HepG2 (cell line): Measurements from ENCODE around the gene RHBDL1. TPM values are rescaled to one million over a fixed set of nuclear protein-coding genes. Genes with fewer than 3 reads are reported as not detected.

Experiments
- BCL3 ChIP-seq: sonication (generic); formaldehyde crosslinking; IDR thresholded peaks from 2 replicates; pipeline ENCODE4 v1.5.1; 2020; ENCODE audit warnings: mild to moderate bottlenecking, missing genetic modification reagents, moderate library complexity
- BRD4 ChIP-seq: sonication (generic); formaldehyde crosslinking; IDR thresholded peaks from 2 replicates; pipeline ENCODE4 v1.4.0; 2020; ENCODE audit warnings: missing genetic modification reagents
- DZIP1 ChIP-seq: sonication (generic); formaldehyde crosslinking; IDR thresholded peaks from 2 replicates; pipeline ENCODE4 v1.5.0; 2020; ENCODE audit warnings: mild to moderate bottlenecking, missing genetic modification reagents
- KLF6 ChIP-seq: IDR thresholded peaks from 2 replicates; pipeline ENCODE4 v1.8.0; 2016; ENCODE audit warnings: missing biosample characterization, missing genetic modification reagents
- KMT2A ChIP-seq: sonication (generic); formaldehyde crosslinking; IDR thresholded peaks from 2 replicates; pipeline ENCODE4 v1.4.0; 2020; ENCODE audit warnings: missing genetic modification reagents
- RBM39 ChIP-seq: fragments of 200-400 bp; formaldehyde crosslinking; IDR thresholded peaks from one replicate; pipeline ENCODE4 v1.6.1; 2018; ENCODE audit warnings: antibody characterized with exemption, mild to moderate bottlenecking, low read depth, low read length; ENCODE audit not compliant: poor library complexity, severe bottlenecking
- SNAI1 ChIP-seq: sonication (generic); formaldehyde crosslinking; IDR thresholded peaks from 2 replicates; pipeline ENCODE4 v1.5.0; 2020; ENCODE audit warnings: mild to moderate bottlenecking, missing genetic modification reagents, borderline replicate concordance
- ZNF318 ChIP-seq: sonication (generic); formaldehyde crosslinking; IDR thresholded peaks from 2 replicates; pipeline ENCODE4 v1.4.0; 2020; ENCODE audit warnings: mild to moderate bottlenecking, missing genetic modification reagents
- ZNF354B ChIP-seq: sonication (generic); formaldehyde crosslinking; IDR thresholded peaks from 2 replicates; pipeline ENCODE4 v1.8.0; 2022; ENCODE audit warnings: mild to moderate bottlenecking, missing genetic modification reagents
- ZNF430 ChIP-seq: sonication (generic); formaldehyde crosslinking; IDR thresholded peaks from 2 replicates; pipeline ENCODE4 v1.9.0; 2021; ENCODE audit warnings: mild to moderate bottlenecking, missing genetic modification reagents
- ZNF687 ChIP-seq: sonication (generic); formaldehyde crosslinking; IDR thresholded peaks from 2 replicates; pipeline ENCODE4 v1.5.1; 2020; ENCODE audit warnings: mild to moderate bottlenecking, missing genetic modification reagents, moderate library complexity
- polyA plus RNA-seq, 8 experiments: library from polyadenylated mRNA; depleted of rRNA in 3 of 8; stranded (reverse) in 7 of 8; unstranded in 1 of 8; fragments of >200 nt; fragmentation: Illumina TruSeq in 4 of 8; extraction: Trizol in 4 of 8; gene quantifications; 2 replicates each; pipeline versions ENCODE4 v1.2.1 to v1.2.3, GENCODE V29; 2011 to 2016; ENCODE audit warnings: low read depth in 4 of 8, missing spikeins in 1 of 8, mixed read lengths in 1 of 8; ENCODE audit not compliant: insufficient read depth in 1 of 8
- total RNA-seq, 5 experiments: library from RNA; depleted of rRNA; stranded (reverse); fragments of >200 nt; fragmentation: Illumina TruSeq; extraction: Trizol; gene quantifications; 2 replicates each; pipeline ENCODE4 v1.2.3, GENCODE V29; 2016; ENCODE audit warnings: low read depth in 1 of 5

RHBDL1 gene
- total and polyA plus RNA-seq, 2 of the 13 experiments (the other 11 are each of a cell fraction or from before 2014, with no cell fraction given): 1.8 to 3.8 TPM

- TF ChIP-seq ZNF687 (CRISPR knock-in tag) (peak; percentile 57), ZNF318 (CRISPR knock-in tag) (no peak), BRD4 (CRISPR knock-in tag) (no peak), ZNF354B (CRISPR knock-in tag) (no peak), DZIP1 (CRISPR knock-in tag) (0 out of 2 replicates have a peak, but pooled peaks have one; percentile 49), BCL3 (CRISPR knock-in tag) (peak; percentile 74; the same call in 1 of the 2 replicates), RBM39 (no peak), KMT2A (CRISPR knock-in tag) (no peak), SNAI1 (CRISPR knock-in tag) (no peak), ZNF430 (CRISPR knock-in tag) (no peak), KLF6 (no peak)
These were observed 38.1 kb upstream of the RHBDL1 start (continued) for GRCh38 chr16:637081-638018.
